ENCODE data around the gene COQ3.
A peak's percentile ranks its signal among the peaks of the same experiment; 100 is the strongest.

The COQ3 gene

GRCh38 chr6:99393698-99394531 lies at the start of gene COQ3:
COQ3 (minus strand) TSS chr6:99394195; CDS start chr6:99394179, 16 bp downstream.
- DNase-seq (ENCODE audit: low spot score) (peak; percentile 80), FAIRE-seq (no peak)

GRCh38 chr6:99434702-99435530 lies 40.9 kb upstream of the COQ3 start:
- FAIRE-seq (no peak), DNase-seq (ENCODE audit: low spot score) (peak; percentile 7)

- DNase-seq (ENCODE audit: low spot score) (no peak), FAIRE-seq (no peak)
Observed at GRCh38 chr6:99432877-99433276, 38.9 kb upstream of the COQ3 start.

GRCh38 chr6:99431901-99432300 lies 37.9 kb upstream of the COQ3 start:
- no peak for DNase-seq (ENCODE audit: low spot score)
- no peak for FAIRE-seq

- DNase-seq (ENCODE audit: low spot score) = no peak
- no peak for FAIRE-seq
Observed at GRCh38 chr6:99427988-99428387, 34.0 kb upstream of the COQ3 start.

- FAIRE-seq (no peak), DNase-seq (ENCODE audit: low spot score) (no peak)
Observed at GRCh38 chr6:99426451-99426757, 32.4 kb upstream of the COQ3 start.

- no peak for FAIRE-seq
- peak; percentile 62 for DNase-seq (ENCODE audit: low spot score)
Observed at GRCh38 chr6:99425647-99426450, 31.9 kb upstream of the COQ3 start.

GRCh38 chr6:99424761-99425646 lies 31.0 kb upstream of the COQ3 start, which contains the start of gene PNISR:
PNISR (minus strand) TSS chr6:99425308; CDS start chr6:99414659, 10,649 bp downstream.
- FAIRE-seq = no peak
- DNase-seq (ENCODE audit: low spot score) = peak; percentile 79

GRCh38 chr6:99424022-99424421 lies 30.0 kb upstream of the COQ3 start:
- FAIRE-seq (no peak), DNase-seq (ENCODE audit: low spot score) (no peak)

GRCh38 chr6:99422912-99423311 lies 28.9 kb upstream of the COQ3 start:
- FAIRE-seq = no peak
- no peak for DNase-seq (ENCODE audit: low spot score)

- no peak for FAIRE-seq
- DNase-seq (ENCODE audit: low spot score) = no peak
Observed at GRCh38 chr6:99416892-99417767, 23.1 kb upstream of the COQ3 start.

- FAIRE-seq = no peak
- DNase-seq (ENCODE audit: low spot score) = no peak
Observed at GRCh38 chr6:99416226-99416625, 22.2 kb upstream of the COQ3 start.

GRCh38 chr6:99415446-99415845 lies 21.5 kb upstream of the COQ3 start:
- DNase-seq (ENCODE audit: low spot score) (no peak), FAIRE-seq (no peak)

- FAIRE-seq (no peak), DNase-seq (ENCODE audit: low spot score) (no peak)
Observed at GRCh38 chr6:99412065-99412464, 18.1 kb upstream of the COQ3 start.

GRCh38 chr6:99409672-99410071 lies 15.7 kb upstream of the COQ3 start:
- FAIRE-seq (no peak), DNase-seq (ENCODE audit: low spot score) (no peak)

GRCh38 chr6:99407076-99407475 lies 13.1 kb upstream of the COQ3 start:
- DNase-seq (ENCODE audit: low spot score) (no peak), FAIRE-seq (no peak)

GRCh38 chr6:99402448-99402847 lies 8.5 kb upstream of the COQ3 start:
- DNase-seq (ENCODE audit: low spot score) (no peak), FAIRE-seq (no peak)

GRCh38 chr6:99397287-99397686 lies 3.3 kb upstream of the COQ3 start:
- no peak for DNase-seq (ENCODE audit: low spot score)
- FAIRE-seq = no peak

- no peak for FAIRE-seq
- DNase-seq (ENCODE audit: low spot score) = no peak
Observed at GRCh38 chr6:99393366-99393697, 663 bp downstream of the COQ3 start.

- no peak for FAIRE-seq
- no peak for DNase-seq (ENCODE audit: low spot score)
Observed at GRCh38 chr6:99390896-99391295, 3.1 kb downstream of the COQ3 start.

Data from urothelium cell line (cell line).